ENCODE data around the gene RGS11.

- TF ChIP-seq CTCF (IDR thresholded peaks at IDR 0.05 in 2 of 3, conservative IDR thresholded peaks at IDR 0.05 in 1 of 3; ENCODE audit: insufficient read depth in 2 of 3, low read depth in 1 of 3, low read length in 3 of 3) = no peak
- no peak for TF ChIP-seq RFX5 (IDR thresholded peaks at IDR 0.05; ENCODE audit: low read depth, low read length)
- TF ChIP-seq YY1 (IDR thresholded peaks at IDR 0.05; ENCODE audit: borderline replicate concordance in 1 of 3, control insufficient read depth in 1 of 3, extremely low read depth in 1 of 3, insufficient read depth in 3 of 3, insufficient read length in 1 of 3, insufficient replicate concordance in 2 of 3, low read depth in 1 of 3, low read length in 2 of 3) = no peak
- TF ChIP-seq CHD2 (IDR thresholded peaks at IDR 0.05; ENCODE audit: low read depth, low read length) = no peak
- no peak for TF ChIP-seq LEF1 (IDR thresholded peaks at IDR 0.05)
- TF ChIP-seq GATA2 (CRISPR knock-in tag; IDR thresholded peaks at IDR 0.05) = no peak
- TF ChIP-seq TARDBP (IDR thresholded peaks at IDR 0.05) = no peak
- TF ChIP-seq NR4A1 (CRISPR knock-in tag; IDR thresholded peaks at IDR 0.05) = no peak
- TF ChIP-seq NR4A1 (tag; IDR thresholded peaks at IDR 0.05) = no peak
- no peak for TF ChIP-seq HBP1 (CRISPR knock-in tag; IDR thresholded peaks at IDR 0.05)
Observed at GRCh38 chr16:253833-254232, 21.9 kb downstream of the RGS11 start.
